B cell (primary cell): ENCODE measurements around the gene FMN2.

Source experiments
- CTCF ChIP-seq: fragments of 200-600 bp; IDR thresholded peaks from one replicate; pipeline ENCODE4 v1.8.0; 2022; ENCODE audit warnings: antibody characterized with exemption, mild to moderate bottlenecking
- EZH2 ChIP-seq: IDR thresholded peaks from 2 replicates; pipeline ENCODE4 v1.6.1; 2012; ENCODE audit warnings: borderline replicate concordance, low read depth, mild to moderate bottlenecking, moderate library complexity, low read length; ENCODE audit not compliant: insufficient read depth, poor library complexity, severe bottlenecking

- TF ChIP-seq CTCF (no peak), EZH2 (no peak)
These were observed 115.5 kb downstream of the FMN2 start for GRCh38 chr1:240207073-240207709.
